ENCODE data around the gene MSH3.

The MSH3 gene

DNA sequence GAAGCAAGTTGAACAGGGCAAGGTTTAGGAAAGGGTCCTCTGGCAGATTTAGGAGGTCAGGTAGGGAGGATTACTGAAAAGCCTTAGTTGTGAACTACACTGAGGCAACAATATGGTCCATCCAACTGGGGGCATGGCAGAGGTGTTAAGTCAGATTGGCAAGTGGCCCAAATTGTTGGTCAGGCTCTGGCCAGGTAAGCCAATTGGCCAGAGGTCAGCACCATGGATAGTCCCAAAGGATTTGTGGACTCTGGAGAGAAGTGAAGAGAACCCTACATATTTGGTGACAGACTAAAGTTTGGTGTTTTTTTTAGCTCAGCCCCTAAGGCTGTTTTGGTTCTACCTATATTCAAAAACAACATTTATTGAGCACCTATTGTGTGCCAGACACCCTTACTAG, 266.6 kb downstream of the MSH3 start:
- no peak for DNase-seq (ENCODE audit: low read depth)
- H3K4me3 ChIP-seq (ENCODE audit: low read depth, low read length) = no peak overlapping the region
- TF ChIP-seq, protein P1, sequence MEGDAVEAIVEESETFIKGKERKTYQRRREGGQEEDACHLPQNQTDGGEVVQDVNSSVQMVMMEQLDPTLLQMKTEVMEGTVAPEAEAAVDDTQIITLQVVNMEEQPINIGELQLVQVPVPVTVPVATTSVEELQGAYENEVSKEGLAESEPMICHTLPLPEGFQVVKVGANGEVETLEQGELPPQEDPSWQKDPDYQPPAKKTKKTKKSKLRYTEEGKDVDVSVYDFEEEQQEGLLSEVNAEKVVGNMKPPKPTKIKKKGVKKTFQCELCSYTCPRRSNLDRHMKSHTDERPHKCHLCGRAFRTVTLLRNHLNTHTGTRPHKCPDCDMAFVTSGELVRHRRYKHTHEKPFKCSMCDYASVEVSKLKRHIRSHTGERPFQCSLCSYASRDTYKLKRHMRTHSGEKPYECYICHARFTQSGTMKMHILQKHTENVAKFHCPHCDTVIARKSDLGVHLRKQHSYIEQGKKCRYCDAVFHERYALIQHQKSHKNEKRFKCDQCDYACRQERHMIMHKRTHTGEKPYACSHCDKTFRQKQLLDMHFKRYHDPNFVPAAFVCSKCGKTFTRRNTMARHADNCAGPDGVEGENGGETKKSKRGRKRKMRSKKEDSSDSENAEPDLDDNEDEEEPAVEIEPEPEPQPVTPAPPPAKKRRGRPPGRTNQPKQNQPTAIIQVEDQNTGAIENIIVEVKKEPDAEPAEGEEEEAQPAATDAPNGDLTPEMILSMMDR (conservative IDR thresholded peaks at IDR 0.05; ENCODE audit: low read depth, low read length) = no peak

DNA sequence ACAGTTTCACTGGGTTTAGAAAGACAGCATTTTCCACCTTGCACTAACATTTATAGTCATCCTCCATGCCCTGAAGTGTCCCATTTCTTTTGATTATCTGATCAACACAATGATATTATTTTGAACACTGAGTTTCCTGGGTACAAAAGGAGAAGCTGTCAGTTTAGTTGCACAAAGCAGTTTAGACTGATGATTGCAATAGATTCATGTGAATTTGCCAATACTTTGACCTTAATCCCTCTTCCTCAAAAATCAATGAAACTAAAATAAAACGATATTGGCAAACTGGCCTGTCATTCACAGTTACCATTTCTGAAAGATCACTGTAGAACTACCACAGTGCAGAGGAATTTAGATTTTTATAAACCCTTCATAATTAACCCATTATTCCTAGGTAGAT, 271.5 kb downstream of the MSH3 start:
- TF ChIP-seq, protein P1 (conservative IDR thresholded peaks at IDR 0.05; ENCODE audit: low read depth, low read length) = no peak
- DNase-seq (ENCODE audit: low read depth) = no peak
- H3K4me3 ChIP-seq (ENCODE audit: low read depth, low read length) = no peak overlapping the region

Measured in choroid plexus epithelial cell (primary cell).